ENCODE data around the gene ADGB.
A peak's percentile ranks its signal among the peaks of the same experiment; 100 is the strongest.

ADGB gene

DNA sequence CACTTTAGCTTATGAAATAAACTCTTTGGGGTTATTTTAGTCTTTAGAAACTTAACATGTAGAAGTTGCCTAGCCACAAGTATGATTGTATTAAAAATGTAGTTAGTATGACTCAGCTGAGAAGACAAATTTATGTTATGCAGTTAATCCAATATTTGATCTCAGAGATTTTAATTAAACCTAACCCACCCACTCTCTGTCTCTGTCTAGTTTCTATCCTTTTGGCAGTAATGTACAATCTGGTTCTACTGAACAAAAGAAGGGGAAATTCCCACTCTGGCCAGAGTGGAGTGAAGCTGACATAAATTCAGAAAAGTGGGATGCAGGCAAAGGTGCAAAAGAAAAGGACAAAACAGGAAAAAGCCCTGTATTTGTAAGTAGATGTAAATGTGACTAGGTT is 36.4 kb downstream of the ADGB start:
- DNase-seq, result no peak

DNA sequence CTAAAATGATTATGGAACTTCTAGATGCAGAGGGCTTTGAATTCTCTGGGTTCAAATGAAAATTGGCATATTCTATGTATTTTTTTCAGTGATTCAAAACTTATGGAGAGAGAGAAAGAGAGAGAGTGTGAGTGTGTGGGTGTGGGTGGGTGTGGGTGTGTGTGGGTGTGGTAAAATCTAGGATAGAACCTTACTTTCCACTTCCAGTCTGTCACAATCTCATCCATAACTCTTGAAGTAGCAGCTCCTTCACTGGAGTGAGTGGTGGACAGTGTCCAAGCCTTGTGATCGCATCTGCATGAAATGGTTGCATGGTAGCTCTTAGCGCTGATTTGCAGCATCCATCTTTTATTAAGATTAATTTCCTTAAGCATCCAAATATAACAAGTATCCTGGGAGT is 37.7 kb downstream of the ADGB start:
- no peak for DNase-seq

DNA sequence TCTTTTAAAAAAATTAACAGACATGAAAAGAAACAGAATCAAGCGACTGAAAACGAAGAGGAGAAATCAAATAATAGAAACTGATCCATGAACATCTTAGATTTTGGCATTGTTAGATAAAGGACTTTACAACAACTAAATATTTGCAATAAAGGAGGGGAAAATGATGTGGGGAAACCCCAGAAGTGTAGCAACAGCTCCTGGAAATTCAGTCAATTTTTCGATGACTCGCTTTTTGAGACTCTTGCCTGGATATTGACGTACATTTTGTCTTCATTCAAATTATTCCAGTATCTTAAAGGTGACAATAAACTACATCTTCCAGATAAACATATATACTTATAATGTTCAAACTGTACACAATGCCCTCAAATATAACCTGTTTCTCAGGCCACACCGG is 44.1 kb downstream of the ADGB start:
- DNase-seq, result no peak

DNA sequence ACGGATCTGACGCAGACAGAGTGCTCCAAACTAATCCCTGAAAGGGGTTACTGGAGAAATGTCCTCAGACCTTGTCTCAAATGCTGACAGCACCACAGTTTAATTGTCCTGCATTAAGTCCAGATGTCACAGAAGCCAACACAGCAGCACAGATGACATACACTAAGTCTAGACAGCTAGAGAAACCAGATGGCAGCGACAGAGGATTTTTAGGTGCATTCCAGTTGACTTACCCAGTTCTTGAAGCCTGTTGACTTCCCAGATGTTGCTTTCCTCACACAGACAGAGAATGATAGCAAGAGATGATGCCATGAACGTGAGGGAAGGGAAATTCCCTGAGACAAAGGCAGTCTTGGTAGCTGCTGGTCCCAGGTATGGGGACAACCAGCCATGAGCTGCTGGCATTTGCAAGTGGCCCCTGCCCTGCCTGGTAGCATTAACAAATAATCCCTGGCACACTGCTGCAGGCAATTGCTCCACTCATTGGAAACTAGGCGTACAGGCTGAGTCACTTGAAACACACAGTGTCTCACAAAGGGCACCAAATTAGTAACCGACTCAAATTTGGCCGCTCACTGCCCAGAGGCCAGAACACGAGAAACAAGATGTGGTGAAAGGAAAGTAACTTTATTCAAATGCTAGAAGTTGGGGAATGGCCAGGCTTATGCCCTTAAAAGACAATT is 52.2 kb downstream of the ADGB start:
- no peak for DNase-seq

DNA sequence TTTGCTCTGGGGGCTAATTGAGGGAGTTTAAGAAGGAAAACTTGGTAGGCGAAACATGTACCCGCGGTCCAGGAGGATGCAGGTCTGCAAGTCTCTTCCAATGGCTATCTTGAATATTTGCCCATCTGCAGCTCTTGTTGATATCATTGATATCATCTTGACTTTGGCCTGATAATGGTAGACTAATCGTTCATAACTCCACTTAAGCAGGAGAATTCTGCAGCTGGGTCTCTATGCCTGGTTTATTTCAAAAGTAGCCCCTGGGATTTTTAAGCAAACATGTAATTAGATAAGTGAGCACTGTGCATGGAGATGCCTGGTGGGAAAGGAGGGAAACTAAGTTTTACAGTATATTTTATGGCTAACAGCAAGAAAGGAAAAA is 52.7 kb downstream of the ADGB start:
- DNase-seq, result no peak

DNA sequence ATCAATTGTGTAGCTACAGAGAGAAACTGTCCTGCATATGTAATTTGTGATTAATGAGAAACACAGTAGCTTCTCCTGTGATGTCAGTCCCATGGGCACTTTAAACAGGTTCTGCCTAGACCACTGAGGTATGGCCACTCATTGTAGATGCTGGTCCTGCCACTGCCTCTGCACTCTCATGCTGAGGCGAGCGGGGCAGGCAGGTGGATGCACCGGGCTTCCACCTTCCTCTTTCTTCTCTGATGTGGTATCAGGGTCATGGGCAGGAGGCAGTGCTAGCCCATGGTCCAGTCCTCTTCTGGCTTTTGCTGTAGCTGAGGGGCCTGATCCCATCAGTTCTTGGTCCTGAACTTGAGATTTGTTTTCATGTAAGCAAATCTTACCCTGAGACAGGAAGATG is 58.7 kb downstream of the ADGB start:
- no peak for DNase-seq

DNA sequence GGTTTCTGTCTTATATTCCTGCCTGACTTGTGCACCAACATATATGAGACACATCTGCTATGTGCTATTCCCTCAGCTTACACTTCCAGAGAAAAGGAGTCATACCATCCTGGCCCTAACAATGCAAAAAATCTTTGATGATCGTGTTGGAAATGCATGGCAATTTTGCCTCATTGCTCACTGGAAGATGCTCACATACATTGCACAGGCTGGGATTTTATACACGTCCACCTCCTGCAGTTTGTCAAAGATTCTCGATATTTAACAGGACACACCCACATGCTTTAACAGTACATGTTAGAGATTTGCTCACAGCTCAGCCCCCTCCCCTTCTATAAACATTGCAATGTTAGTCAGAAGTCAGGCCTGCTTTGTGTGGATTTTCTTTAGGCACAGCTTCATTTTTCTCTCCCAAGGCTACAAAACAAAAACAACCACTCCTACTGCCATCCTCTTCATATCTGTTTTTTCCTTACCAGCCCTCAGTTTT is 66.1 kb downstream of the ADGB start:
- no peak for DNase-seq

DNA sequence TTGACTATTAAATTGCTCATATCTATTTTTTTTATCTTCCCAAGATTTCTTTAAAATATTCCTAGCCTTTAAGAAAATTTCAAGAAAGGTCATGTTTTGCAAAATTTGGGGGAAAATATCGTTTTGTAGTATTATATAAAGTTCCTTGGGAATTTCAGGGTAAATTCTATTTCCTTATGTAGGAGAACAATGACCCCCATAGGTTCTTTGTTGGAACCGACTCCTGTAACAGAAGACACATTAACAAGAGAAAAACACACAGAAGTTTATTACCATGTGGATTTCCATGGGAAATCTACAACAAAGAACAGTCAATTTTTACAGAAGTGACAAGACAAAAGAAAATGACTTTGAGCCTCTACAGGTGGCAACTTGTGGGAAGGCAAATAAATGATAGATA is 68.1 kb downstream of the ADGB start:
- DNase-seq, result no peak

DNA sequence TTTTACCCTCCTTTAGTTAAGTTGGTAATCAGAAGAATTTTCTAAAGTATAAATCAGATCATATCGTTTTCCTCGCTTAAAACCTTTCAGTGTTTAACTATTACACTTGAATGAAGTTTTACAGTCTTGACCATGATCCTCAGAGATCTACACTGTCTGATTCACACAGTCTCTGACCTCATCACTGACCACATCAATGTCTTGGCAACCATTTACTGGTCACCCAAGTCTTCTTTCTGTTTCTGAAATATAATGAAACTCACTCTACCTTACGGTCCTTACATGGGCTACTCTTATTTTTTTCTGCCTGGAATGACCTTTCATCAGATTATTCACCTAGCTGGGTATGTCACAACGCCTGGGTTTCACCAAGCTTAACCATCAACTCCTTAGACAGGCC is 71.4 kb downstream of the ADGB start:
- DNase-seq, result no peak

DNA sequence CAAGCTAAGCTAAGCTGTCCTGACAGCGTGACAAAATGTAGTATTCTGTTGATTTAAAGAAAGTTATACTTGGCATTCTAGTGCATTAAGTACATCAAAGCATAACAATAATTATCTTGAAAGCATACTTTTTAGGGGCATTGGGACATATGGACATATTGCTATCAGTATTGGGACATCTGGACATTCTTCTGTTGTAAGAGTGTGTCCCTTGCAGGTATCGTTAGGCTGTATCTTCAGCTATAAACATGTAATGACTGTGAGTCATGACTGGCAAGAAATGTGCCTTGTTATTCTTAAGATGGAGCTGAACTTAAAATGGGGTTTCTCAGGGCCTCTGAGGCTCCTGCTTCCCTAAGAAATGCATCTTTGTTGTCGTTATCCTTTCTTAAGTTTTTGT is 74.3 kb downstream of the ADGB start:
- DNase-seq, result no peak

DNA sequence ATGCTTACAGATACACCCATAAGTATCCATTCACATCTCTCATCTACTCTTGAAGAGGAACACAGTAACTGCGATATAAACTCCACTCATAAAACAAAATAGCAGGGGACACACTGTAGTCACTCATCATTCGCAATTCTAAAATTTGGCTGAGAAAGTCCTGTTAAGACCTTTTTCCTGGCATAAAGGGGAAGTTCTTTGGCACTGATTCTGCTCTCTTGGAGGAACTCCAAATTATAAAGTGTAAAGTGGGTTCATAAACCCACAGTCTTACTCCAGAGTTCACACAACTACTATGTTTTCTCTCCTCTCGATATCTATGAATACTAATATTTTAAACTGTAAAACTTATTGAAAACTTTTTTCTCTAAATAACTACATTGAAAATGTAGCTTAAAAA is 80.6 kb downstream of the ADGB start:
- DNase-seq, result no peak

DNA sequence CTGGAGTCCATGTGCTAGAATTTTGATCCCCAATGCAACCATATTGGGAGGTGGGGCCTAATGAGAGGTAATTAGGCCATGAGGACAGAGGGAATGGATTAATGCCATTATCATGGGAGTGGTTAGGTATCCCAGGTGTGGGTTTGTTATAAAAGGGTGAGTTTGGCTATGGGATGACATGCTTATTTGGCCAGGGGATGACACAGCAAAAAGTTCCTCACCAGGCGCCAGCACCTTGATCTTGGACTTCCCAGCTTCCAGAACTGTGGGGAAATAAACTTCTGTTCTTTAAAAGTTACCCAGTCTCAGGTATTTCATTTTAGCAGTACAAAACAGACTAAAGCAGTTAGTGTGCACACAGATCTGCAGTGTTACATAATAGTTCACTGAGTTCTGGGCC is 84.1 kb downstream of the ADGB start:
- DNase-seq, result no peak

DNA sequence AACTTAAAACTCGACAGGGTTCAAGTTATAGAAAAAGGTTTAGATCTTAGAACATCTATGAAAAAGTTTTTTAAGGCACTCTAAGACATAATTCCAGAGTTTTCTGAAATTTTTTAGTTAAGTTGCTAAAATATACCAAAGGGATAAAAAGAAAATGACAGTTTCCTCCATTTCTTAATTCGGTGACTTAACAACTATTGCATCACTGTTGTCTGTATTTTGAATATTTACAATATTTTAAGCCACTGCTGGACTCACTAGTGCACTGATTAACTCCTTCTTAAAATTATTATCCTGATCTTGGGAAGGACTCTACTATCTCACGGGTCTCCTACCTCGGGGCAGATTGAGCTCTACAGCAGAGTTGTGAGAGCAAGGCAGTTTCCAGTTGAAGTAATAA is 91.0 kb downstream of the ADGB start:
- no peak for DNase-seq

DNA sequence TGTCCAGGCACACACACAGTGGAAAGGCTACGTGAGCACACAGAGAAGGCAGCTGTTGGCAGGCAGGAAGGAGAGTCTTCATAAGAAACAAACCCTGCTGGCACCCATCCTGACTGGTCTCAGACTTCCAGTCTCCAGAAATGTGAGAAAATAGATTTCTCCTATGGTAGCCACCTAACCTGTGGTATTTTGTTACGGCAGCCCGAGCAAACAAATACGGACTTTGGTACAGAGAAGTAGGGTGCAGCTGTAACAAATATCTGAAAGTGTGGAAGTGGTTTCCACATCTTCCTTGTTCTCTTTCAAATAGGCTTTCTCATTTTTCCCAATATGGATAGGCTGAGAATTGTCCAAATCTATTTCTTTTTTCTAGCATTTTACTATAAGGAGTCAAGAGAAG is 94.6 kb downstream of the ADGB start:
- DNase-seq, result no peak

DNA sequence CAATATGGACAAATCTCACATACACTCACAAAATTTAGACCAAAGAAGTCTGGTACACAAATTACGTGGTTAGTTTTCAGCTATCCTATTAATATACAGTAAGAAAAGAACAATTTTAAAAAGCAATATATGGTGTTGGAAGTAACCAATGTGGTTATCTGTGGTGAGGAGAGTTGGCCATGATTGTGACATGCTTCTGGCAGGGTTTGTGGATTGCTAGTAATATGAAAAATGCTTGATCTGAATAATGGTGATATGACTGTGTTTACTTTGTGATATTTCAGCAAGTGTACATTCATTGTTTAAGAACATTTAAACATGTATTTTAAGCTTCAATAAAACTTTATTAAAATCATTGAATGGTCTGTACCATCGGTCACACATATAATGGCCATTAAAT is 99.1 kb downstream of the ADGB start:
- no peak for DNase-seq

DNA sequence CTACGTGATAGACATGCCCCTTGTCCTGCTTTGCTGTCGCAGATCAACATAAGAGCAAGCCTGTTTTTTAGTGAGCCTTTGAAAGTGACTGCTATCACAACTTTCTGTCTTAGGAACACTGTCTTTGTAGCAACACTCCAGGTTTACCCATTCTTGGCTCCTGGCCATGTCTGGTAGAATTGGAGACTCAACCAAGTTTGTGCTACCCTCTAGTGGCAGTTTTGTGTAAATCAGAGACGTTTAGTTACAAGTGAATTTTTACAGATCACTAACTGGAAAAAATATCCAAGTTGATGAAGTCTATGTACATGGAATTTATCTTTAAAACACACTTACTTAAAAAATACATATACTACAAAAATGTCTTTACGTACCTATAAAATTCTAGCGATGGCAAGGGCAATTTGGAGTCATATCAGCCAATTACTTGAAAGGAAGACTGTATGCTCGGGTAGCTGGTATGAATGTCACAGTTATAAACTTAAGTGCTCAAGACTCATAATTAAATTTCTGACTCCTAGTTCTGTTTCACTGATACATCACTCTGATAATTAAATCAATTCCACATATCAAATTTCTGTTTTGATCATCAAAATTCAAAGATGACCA is 101.4 kb downstream of the ADGB start:
- peak; percentile 50 for DNase-seq

DNA sequence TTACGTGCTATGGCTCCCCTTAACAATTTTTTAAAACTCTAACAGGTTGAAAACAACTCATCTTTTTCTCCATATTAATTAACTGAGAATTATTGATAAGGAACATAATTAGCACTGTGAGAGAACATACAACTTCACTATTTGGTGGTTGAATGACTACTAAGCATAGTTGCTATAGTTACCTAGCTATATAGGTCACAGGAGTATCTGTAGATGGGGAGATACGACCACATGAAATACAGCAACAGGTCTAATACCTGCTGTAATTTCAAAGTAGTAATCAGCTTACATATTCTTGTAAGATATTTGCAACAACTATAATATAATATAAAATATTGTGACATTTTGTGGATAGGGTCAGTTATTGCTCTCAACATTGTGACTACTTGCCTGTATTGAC is 102.9 kb downstream of the ADGB start:
- no peak for DNase-seq

DNA sequence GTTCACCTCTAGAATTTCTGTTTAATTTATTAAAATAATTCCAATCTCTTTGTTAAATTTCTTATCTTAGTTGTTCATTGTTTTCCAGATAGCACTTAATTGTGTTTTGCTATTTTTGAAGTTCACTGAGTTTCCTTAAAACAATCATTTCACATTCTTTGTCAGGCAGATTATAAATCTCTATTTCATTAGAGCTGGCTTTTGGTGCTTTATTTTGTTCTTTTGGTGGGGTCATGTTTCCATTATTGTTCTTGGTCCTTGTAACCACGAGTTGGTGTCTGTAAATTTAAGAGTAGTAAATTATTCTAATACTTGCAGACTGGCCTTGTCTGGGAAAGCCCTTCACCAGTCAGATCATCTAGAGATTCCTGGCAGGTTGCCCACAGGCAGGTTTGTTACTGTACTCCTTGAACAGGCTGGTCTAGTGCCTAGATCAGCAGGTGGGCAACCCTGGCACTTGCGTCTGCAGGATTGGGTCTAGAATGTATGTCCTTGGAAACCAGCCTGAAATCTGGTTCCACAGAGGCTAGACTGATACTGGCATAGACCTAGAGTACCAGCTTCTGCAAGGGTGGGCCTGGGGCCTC is 110.4 kb downstream of the ADGB start:
- no peak for DNase-seq

DNA sequence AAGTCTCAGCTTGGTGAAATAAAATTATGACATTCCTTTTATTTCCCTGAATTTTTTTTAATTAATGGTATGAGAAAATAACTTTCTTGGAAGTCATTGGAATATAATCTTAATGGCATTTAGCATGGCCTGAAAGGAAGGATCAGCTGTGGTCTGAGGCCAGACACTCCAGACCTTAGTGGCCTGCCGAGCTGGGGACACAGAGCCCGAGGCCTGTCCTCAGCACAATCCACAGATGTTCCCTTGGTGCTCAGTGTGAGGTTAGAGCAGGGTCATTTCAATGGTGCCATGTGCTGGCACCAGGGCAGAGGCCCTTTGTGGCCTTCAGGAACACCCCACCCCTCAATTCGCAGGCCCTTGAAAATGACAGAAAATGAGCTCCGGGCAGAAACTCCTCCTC is 120.6 kb downstream of the ADGB start:
- no peak for DNase-seq

DNA sequence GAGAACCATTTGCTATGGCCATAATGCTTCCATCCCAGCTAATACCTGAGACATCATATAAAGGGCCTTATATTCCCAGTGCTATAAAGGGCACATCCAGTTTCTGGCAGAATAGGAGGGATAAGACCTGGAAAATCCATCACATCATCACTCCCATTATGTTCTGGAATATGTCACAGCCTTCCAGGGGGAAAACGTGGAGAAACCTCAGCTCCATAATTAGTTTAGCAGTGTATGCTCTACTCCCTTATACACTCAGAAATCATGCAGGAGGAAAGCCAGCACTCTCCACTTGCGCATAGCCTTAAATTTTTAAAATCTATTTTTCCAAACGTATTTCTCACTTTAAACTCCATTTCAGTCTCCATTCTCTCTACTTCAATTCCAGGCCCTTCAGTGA is 140.9 kb downstream of the ADGB start:
- DNase-seq, result no peak

DNA sequence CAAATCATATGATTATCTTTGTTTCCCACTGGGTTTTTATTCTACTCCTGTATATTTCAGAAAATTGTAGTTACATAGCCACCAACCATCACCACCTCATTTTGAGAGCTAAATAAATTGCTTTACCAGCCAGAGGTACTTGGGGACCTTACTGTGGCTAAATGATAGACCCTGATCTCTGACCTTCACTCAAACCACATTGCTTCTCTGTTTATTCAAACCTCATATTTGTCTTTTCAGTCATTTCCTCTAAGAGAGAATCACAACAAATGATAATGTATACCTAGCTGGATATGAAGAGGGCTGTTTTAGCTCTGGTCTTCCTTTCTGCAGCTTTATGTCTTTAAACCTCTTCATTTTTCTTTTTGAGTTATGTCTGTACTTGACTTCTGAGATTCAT is 142.8 kb downstream of the ADGB start:
- no peak for DNase-seq

DNA sequence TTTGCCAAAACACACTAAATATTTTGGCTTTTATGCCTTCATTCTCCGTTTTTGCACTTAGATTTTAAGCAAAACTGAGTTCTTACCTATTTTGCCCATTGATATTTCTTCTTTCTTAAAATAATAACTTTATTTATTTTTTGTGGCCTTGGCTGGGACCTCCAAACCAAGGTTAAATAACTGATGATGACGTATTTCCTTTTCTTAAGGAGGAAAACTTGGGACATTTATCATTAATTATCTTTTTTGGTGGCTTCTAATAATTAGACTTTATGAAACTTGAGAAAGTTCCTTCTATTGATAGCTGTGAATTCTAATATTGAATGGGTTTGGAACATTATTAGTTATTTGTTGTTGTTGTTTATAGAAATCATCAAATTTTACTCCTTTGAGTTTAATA is 154.5 kb downstream of the ADGB start:
- no peak for DNase-seq

DNA sequence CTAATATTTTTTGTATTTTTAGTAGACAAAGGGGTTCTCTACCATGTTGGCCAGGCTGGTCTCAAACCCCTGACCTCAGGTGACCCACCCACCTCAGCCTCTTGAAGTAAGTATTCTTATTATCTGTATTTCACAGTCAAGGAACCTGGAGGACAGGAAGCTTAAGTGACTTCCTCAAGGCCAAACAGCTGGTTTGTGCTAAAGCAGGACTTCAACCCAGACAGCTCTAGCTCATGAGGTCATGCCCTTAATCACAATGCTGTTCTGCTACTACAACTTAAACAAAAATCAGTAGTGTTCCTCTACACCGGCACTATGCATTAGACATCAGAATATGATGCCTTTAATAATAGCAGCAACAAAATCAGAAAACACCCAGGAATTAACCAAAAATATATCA is 168.9 kb downstream of the ADGB start:
- DNase-seq, result no peak

DNA sequence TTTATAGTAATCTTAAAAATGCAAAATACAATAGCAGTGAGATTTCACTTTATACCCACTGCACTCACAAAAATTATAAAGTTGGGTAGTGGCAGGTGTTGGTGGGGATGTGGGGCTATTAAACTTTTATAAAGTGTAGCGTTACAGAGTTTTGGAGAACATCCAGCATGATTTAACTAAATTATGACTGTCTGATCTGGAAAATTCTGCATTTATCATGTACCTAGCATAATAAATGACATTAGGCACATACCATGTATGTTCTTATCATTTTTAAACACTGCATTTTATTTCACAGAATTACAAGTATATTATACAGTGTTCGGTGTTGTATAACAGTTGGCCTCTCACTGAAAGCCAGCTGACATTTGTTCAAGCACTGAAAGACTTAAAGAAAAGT is 169.9 kb downstream of the ADGB start:
- no peak for DNase-seq
